Inferior parietal cortex (tissue), 1 donor: ENCODE data around the gene RNF223.
"Not testable (repeated sequence)": the region's sequence is repeated elsewhere in the genome, so short reads cannot be mapped to it uniquely, and the experiment has no call there.

Experiments
- DNase-seq: peaks from one replicate; pipeline ENCODE4 v3.0.0-alpha.2; 2016; ENCODE audit errors: extremely low spot score

Gene RNF223

GRCh38 chr1:1030867-1031658, 43.0 kb downstream of the RNF223 start:
- not testable (repeated sequence) for DNase-seq

GRCh38 chr1:1027791-1028190, 46.3 kb downstream of the RNF223 start:
- DNase-seq = no peak

GRCh38 chr1:1026599-1027413, 47.3 kb downstream of the RNF223 start:
- DNase-seq = no peak

GRCh38 chr1:1025730-1026129, 48.4 kb downstream of the RNF223 start:
- no peak for DNase-seq

- DNase-seq = no peak
These were observed 49.1 kb downstream of the RNF223 start for GRCh38 chr1:1024771-1025699.

GRCh38 chr1:1024149-1024770, 49.8 kb downstream of the RNF223 start:
- DNase-seq = no peak

- DNase-seq = no peak
These were observed 50.4 kb downstream of the RNF223 start for GRCh38 chr1:1023700-1024099.

- DNase-seq = no peak
These were observed 51.6 kb downstream of the RNF223 start for GRCh38 chr1:1022302-1023009.

- no peak for DNase-seq
These were observed 52.2 kb downstream of the RNF223 start for GRCh38 chr1:1021920-1022259.

- DNase-seq = no peak
These were observed 52.8 kb downstream of the RNF223 start for GRCh38 chr1:1021010-1021919.
